IMR-90 (cell line): Measurements from ENCODE around the gene TMEM143. TPM values are rescaled to one million over a fixed set of nuclear protein-coding genes. Genes with fewer than 3 reads are reported as not detected.

Experiments
- ATAC-seq: fragments of 200-7000 bp; cut with Tn5 transposase; 2 replicates; pipeline ENCODE4 v1.9.1; 2020; ENCODE audit warnings: low read depth, mild to moderate bottlenecking, moderate library complexity
- BruUV-seq: library from RNA; stranded (reverse); fragments of 400-500 nt; replicated peaks from 2 replicates; lab custom pipeline; 2021; lab: Mats Ljungman, UMichigan
- CTCF ChIA-PET: fragments of 300-600 bp; formaldehyde crosslinking; extraction: SDS; loops from one replicate; lab custom pipeline; 2021; ENCODE audit warnings: antibody characterized with exemption; lab: Yijun Ruan, JAX
- POLR2A ChIA-PET: fragments of 300-600 bp; sonication (Branson Sonifier 250); formaldehyde crosslinking; loops from one replicate; lab custom pipeline; 2022; ENCODE audit warnings: antibody characterized with exemption; ENCODE audit not compliant: unreplicated experiment; lab: Charles Lee
- DNase-seq: peaks from one replicate; pipeline ENCODE4 v3.0.0; 2013
- H2AFZ ChIP-seq: replicated peaks from 2 replicates; pipeline ENCODE3; 2013; ENCODE audit warnings: low read length, mild to moderate bottlenecking; ENCODE audit not compliant: poor library complexity
- H2AK5ac ChIP-seq: 2 replicates; pipeline ENCODE4 v1.6.1; 2013; ENCODE audit warnings: low read depth, low read length, inconsistent platforms
- H2AK9ac ChIP-seq: replicated peaks from 2 replicates; pipeline ENCODE3; 2013; ENCODE audit warnings: mild to moderate bottlenecking, low read depth, low read length, moderate library complexity; ENCODE audit not compliant: poor library complexity
- H2BK120ac ChIP-seq: 2 replicates; pipeline ENCODE4 v1.6.1; 2013; ENCODE audit warnings: low read depth, low read length, inconsistent platforms
- H2BK15ac ChIP-seq: 3 replicates; pipeline ENCODE4 v1.6.1; 2013; ENCODE audit warnings: low read depth, low read length, inconsistent platforms
- H2BK20ac ChIP-seq: 2 replicates; pipeline ENCODE4 v1.6.1; 2013; ENCODE audit warnings: low read depth, mild to moderate bottlenecking, inconsistent platforms, low read length, moderate library complexity
- H2BK5ac ChIP-seq: 2 replicates; pipeline ENCODE4 v1.6.1; 2013; ENCODE audit warnings: mild to moderate bottlenecking, low read depth, low read length, inconsistent platforms; ENCODE audit not compliant: poor library complexity, severe bottlenecking
- H3K14ac ChIP-seq: replicated peaks from 2 replicates; pipeline ENCODE4 v1.6.1; 2013; ENCODE audit warnings: low read depth, low read length, inconsistent platforms
- H3K18ac ChIP-seq: 2 replicates; pipeline ENCODE4 v1.6.1; 2013; ENCODE audit warnings: low read depth, low read length, control low read depth
- H3K23ac ChIP-seq: 2 replicates; pipeline ENCODE4 v1.6.1; 2013; ENCODE audit warnings: low read depth, low read length, inconsistent platforms
- H3K27ac ChIP-seq: 2 replicates; pipeline ENCODE4 v1.5.1; 2013; ENCODE audit warnings: mild to moderate bottlenecking, control low read depth, low read length; ENCODE audit not compliant: insufficient read depth
- H3K27me3 ChIP-seq: 2 replicates; pipeline ENCODE4 v1.6.1; 2013; ENCODE audit warnings: low read length; ENCODE audit not compliant: control insufficient read depth, insufficient read depth
- H3K36me3 ChIP-seq: 2 replicates; pipeline ENCODE4 v1.6.1; 2013; ENCODE audit warnings: low read length, mixed read lengths; ENCODE audit not compliant: control insufficient read depth, insufficient read depth
- H3K4ac ChIP-seq: 2 replicates; pipeline ENCODE4 v1.6.1; 2013; ENCODE audit warnings: low read depth, low read length, inconsistent platforms
- H3K4me1 ChIP-seq: 2 replicates; pipeline ENCODE4 v1.6.1; 2013; ENCODE audit warnings: low read length, mixed read lengths; ENCODE audit not compliant: control insufficient read depth, insufficient read depth
- H3K4me2 ChIP-seq: 2 replicates; pipeline ENCODE4 v1.6.1; 2013; ENCODE audit warnings: low read depth, mild to moderate bottlenecking, control low read depth, low read length, moderate library complexity
- H3K4me3 ChIP-seq: 2 replicates; pipeline ENCODE4 v1.5.1; 2013; ENCODE audit warnings: low read depth, mild to moderate bottlenecking, control low read depth, low read length, moderate library complexity; ENCODE audit not compliant: insufficient read depth
- H3K56ac ChIP-seq: 2 replicates; pipeline ENCODE4 v1.6.1; 2013; ENCODE audit warnings: low read length, inconsistent platforms; ENCODE audit not compliant: insufficient read depth; ENCODE audit errors: extremely low read depth
- H3K79me1 ChIP-seq, 2 experiments: 2 replicates each; pipeline ENCODE4 v1.6.1; 2013; ENCODE audit warnings: low read length in 2 of 2, inconsistent platforms in 1 of 2, low read depth in 1 of 2
- H3K9ac ChIP-seq: 2 replicates; pipeline ENCODE4 v1.6.1; 2013; ENCODE audit warnings: low read depth, low read length, control low read depth
- H3K9me1 ChIP-seq: 2 replicates; pipeline ENCODE4 v1.6.1; 2013; ENCODE audit warnings: low read length, inconsistent platforms; ENCODE audit not compliant: insufficient read depth
- H3K9me3 ChIP-seq: 2 replicates; pipeline ENCODE4 v1.6.1; 2013; ENCODE audit warnings: low read length; ENCODE audit not compliant: control insufficient read depth, insufficient read depth
- H4K20me1 ChIP-seq: 2 replicates; pipeline ENCODE4 v1.6.1; 2013; ENCODE audit warnings: low read length, inconsistent platforms; ENCODE audit not compliant: insufficient read depth
- H4K5ac ChIP-seq: 2 replicates; pipeline ENCODE4 v1.6.1; 2013; ENCODE audit warnings: mild to moderate bottlenecking, low read depth, low read length, control low read depth
- H4K8ac ChIP-seq, 2 experiments: 2 replicates each; pipeline ENCODE4 v1.6.1; 2013; ENCODE audit warnings: low read depth in 2 of 2, low read length in 2 of 2, control low read depth in 1 of 2, inconsistent platforms in 1 of 2
- H4K91ac ChIP-seq: 2 replicates; pipeline ENCODE4 v1.6.1; 2013; ENCODE audit warnings: low read depth, low read length, inconsistent platforms; ENCODE audit not compliant: insufficient read depth
- BHLHE40 ChIP-seq: fragments of 150-350 bp; IDR thresholded peaks from 2 replicates; pipeline ENCODE4 v1.6.1; 2016; ENCODE audit warnings: mild to moderate bottlenecking, low read depth, low read length
- CEBPB ChIP-seq: IDR thresholded peaks from 2 replicates; pipeline ENCODE4 v1.6.1; 2012; ENCODE audit warnings: low read depth, low read length, improper control_type of control experiment
- FOS ChIP-seq: fragments of 150-350 bp; IDR thresholded peaks from 2 replicates; pipeline ENCODE4 v1.6.1; 2016; ENCODE audit warnings: low read depth, low read length
- NFE2L2 ChIP-seq: fragments of 150-350 bp; IDR thresholded peaks from 2 replicates; pipeline ENCODE4 v1.6.1; 2016; ENCODE audit warnings: low read depth, mild to moderate bottlenecking, low read length
- POLR2A ChIP-seq: IDR thresholded peaks from 2 replicates; pipeline ENCODE4 v1.6.1; 2012; ENCODE audit warnings: mild to moderate bottlenecking, low read depth, low read length
- RAD21 ChIP-seq: IDR thresholded peaks from 2 replicates; pipeline ENCODE4 v1.6.1; 2012; ENCODE audit warnings: low read length, improper control_type of control experiment
- RFX5 ChIP-seq: IDR thresholded peaks from 2 replicates; pipeline ENCODE4 v1.8.0; 2012; ENCODE audit warnings: low read depth, mild to moderate bottlenecking, low read length, moderate library complexity
- SMC3 ChIP-seq: fragments of 150-350 bp; IDR thresholded peaks from 2 replicates; pipeline ENCODE4 v1.6.1; 2016; ENCODE audit warnings: low read depth, mild to moderate bottlenecking, antibody characterized with exemption, low read length, moderate library complexity
- WGBS, 2 experiments: methylation state at CpG; one replicate each; pipeline versions ENCODE4 v1.1.5 to v1.1.7; 2013; ENCODE audit warnings: missing lambda C conversion rate in 2 of 2; ENCODE audit not compliant: insufficient read length in 1 of 2; ENCODE audit errors: extremely low coverage in 2 of 2; 5-methylcytosine and 5-hydroxymethylcytosine counted together
- dilution Hi-C: fragments of 300-500 bp; cut with HindIII; formaldehyde crosslinking; loops from one replicate; pipeline ENCODE4 v1.14.3; 2018; ENCODE audit warnings: low sequenced_read_pairs; ENCODE audit not compliant: unreplicated experiment
- in situ Hi-C: fragments of 300-500 bp; cut with MboI; formaldehyde crosslinking; loops from 3 replicates; pipeline ENCODE4 v1.14.3; 2019; ENCODE audit warnings: low sequenced_read_pairs, inconsistent platforms, mixed read lengths
- intact Hi-C: fragments of 100-400 bp; cut with micrococcal nuclease; formaldehyde crosslinking; loops from 2 replicates; pipeline ENCODE4 v1.10.0; 2022
- polyA plus RNA-seq, 3 experiments: library from polyadenylated mRNA; depleted of rRNA; stranded (reverse); fragments of >200 nt; gene quantifications; 2 replicates each; pipeline ENCODE4 v1.2.3, GENCODE V29; 2012; ENCODE audit warnings: low replicate concordance in 1 of 3
- total RNA-seq: library from RNA; depleted of rRNA; stranded (reverse); fragments of >200 nt; gene quantifications from 2 replicates; pipeline ENCODE4 v1.2.3, GENCODE V29; 2012

The TMEM143 gene
- total and polyA plus RNA-seq, 2 of the 4 experiments (the other 2 are of a cell fraction): 1.3 to 7.6 TPM

DNA sequence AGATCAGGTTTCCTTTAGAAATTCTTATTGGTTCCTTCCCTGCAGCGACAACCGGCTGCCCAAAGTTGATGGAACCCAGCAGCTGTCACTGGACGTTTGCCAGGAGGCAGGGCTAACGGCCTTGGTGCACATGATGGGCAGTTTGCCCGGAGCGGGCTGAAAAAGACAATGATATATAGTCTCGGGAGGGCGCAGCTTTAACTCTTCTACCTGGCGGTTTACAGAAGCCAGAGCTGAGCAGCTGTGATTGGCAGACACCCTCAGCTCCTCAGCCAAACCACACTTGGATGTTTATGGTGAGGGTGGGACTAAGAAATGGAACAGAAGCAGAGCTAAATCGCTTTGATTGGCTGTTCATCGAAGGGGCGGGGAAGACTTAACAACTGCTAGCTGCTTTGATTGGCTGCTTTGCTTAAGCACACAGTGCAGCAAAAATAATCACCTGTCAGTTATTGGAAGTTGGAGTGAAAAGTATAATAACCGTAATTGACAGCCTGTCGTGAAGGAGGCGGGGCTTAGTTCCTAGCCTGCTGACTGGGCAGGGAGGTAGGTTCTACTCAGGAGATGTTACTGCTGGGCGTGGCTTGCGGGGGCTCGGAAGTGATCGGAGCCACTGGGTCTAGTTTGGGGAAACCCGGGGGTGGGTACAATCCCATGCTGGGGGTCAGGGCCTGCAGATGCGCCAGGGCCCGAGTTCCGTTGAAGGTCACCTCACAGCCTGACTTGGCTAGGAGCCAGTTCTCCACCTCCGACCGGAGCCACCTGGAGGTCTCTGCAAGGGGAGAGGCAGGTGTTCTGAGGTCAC, 30.9 kb downstream of the TMEM143 start:
- Histone ChIP-seq H2AK5ac (no peak overlapping the region), H2AK9ac (peak overlapping the region; percentile 68), H3K9me1 (peaks cover 12% of the 10 kb centered on the region), H3K27ac (no peak overlapping the region), H3K56ac (no peak overlapping the region), H3K23ac (no peak overlapping the region), H3K27me3 (no peaks in the 10 kb centered on the region), H4K8ac (no peak overlapping the region), H4K91ac (no peak overlapping the region), H4K20me1 (peaks cover 22% of the 10 kb centered on the region), H3K9ac (no peak overlapping the region), H3K4ac (no peak overlapping the region), H2BK20ac (no peak overlapping the region), H3K79me1 (peaks cover 12 to 25% of the 10 kb centered on the region in 2 experiments), H2AFZ (peak overlapping the region; percentile 69), H3K4me1 (peaks cover 15% of the 10 kb centered on the region), H3K14ac (no peak overlapping the region), H2BK5ac (no peak overlapping the region), H4K5ac (no peak overlapping the region), H3K4me2 (peak overlapping the region; percentile 64), H3K9me3 (no peaks in the 10 kb centered on the region), H3K18ac (no peak overlapping the region), H2BK120ac (no peak overlapping the region), H2BK15ac (no peak overlapping the region), H3K36me3 (peaks cover 20% of the 10 kb centered on the region), H3K4me3 (no peak overlapping the region; the same call in 1 of the 2 replicates)
- ChIA-PET POLR2A (interaction anchor here (0.6 to 3.1 kb wide), 3 partner anchors 9 to 31 kb away, joined by 3 to 24 read pairs (median 12); partner anchors contain the start of genes SYNGR4 and TMEM143), CTCF (interaction anchor here (0.9 to 2.4 kb wide), 4 partner anchors 11 to 58 kb away, joined by 3 to 14 read pairs (median 4); partner anchors contain the start of gene KDELR1)
- in situ Hi-C loops (no loop called here), intact Hi-C loops (loop anchor here (1.0 kb wide), 1 partner anchor 66 kb away; no protein-coding TSS in a partner anchor), dilution Hi-C loops (no loop called here)
- TF ChIP-seq POLR2A (0 out of 2 replicates have a peak, but pooled peaks have one; percentile 15), CEBPB (no peak), RAD21 (no peak), BHLHE40 (peak; percentile 57; the same call in 1 of the 2 replicates), RFX5 (no peak), FOS (no peak), NFE2L2 (no peak), SMC3 (0 out of 2 replicates have a peak, but pooled peaks have one; percentile 1)
- BruUV-seq: no TSS peak
- DNase-seq: peak; percentile 98
- ATAC-seq: peak; percentile 80
- 3% methylated on average over 9 of the region's 25 CpGs; no CpG with 5 or more reads in 1 of the 2 experiments for WGBS, 2 experiments
